Left lung (tissue), 10 donors: ENCODE data around the gene KLHL5. TPM values are rescaled to one million over a fixed set of nuclear protein-coding genes. Genes with fewer than 3 reads are reported as not detected.

Source experiments
- ATAC-seq: fragments of 200-7000 bp; cut with Tn5 transposase; one replicate; pipeline ENCODE4 v1.9.1; 2020; ENCODE audit warnings: moderate library complexity
- DNase-seq, 4 donors: peaks; one replicate each; pipeline ENCODE4 v3.0.0-alpha.2; 2013 to 2020
- H3K27ac ChIP-seq, 2 donors: fragments of 200-600 bp; sonication (generic) in 1 of 2; one replicate each; pipeline versions ENCODE4 v1.5.0 to v1.8.0; 2020 to 2021
- H3K27me3 ChIP-seq, 2 donors: fragments of 200-600 bp; sonication (generic) in 1 of 2; one replicate each; pipeline versions ENCODE4 v1.5.0 to v1.8.0; 2020 to 2021
- H3K36me3 ChIP-seq, 2 donors: fragments of 200-600 bp; sonication (generic) in 1 of 2; one replicate each; pipeline versions ENCODE4 v1.5.0 to v1.8.0; 2020 to 2021
- H3K4me1 ChIP-seq, 2 donors: fragments of 200-600 bp; one replicate each; pipeline ENCODE4 v1.8.0; 2021
- H3K4me3 ChIP-seq, 2 donors: fragments of 200-600 bp; sonication (generic) in 1 of 2; one replicate each; pipeline versions ENCODE4 v1.5.0 to v1.8.0; 2020 to 2021; ENCODE audit warnings: mild to moderate bottlenecking in 1 of 2
- H3K9me3 ChIP-seq, 2 donors: fragments of 200-600 bp; sonication (generic) in 1 of 2; one replicate each; pipeline versions ENCODE4 v1.5.0 to v1.8.0; 2020 to 2021
- intact Hi-C, 2 donors: fragments of 100-400 bp; cut with DNase I; formaldehyde crosslinking; loops; one replicate each; pipeline versions ENCODE4 v1.11.2 to v1.14.2; 2022
- polyA plus RNA-seq, 6 donors: library from polyadenylated mRNA; unstranded; fragments of 120-200 nt; gene quantifications; one replicate each; pipeline ENCODE4 v1.2.1, GENCODE V29; 2013; ENCODE audit not compliant: insufficient read length in 6 of 6
- total RNA-seq, 2 donors: library from RNA; stranded (reverse); fragmentation: NEBNext Ultra II Directional; extraction: Animal tissue kit (Norgen Biotek cat#: 25700); gene quantifications; one replicate each; pipeline ENCODE4 v1.2.1, GENCODE V29; 2021
- TF ChIP-seq, protein P1 (sequence below), 2 donors: fragments of 200-600 bp; sonication (generic) in 1 of 2; IDR thresholded peaks; one replicate each; pipeline versions ENCODE4 v1.5.0 to v1.8.0; 2021; ENCODE audit warnings: antibody characterized with exemption in 2 of 2
- donor health status: DM: no; HTN: yes; CAD: no.
- donor health status: DM: no; HTN: no; CAD: no.

The KLHL5 gene
- total and polyA plus RNA-seq, 8 donors: 25.9 to 55.3 (median 43.2) TPM

DNA sequence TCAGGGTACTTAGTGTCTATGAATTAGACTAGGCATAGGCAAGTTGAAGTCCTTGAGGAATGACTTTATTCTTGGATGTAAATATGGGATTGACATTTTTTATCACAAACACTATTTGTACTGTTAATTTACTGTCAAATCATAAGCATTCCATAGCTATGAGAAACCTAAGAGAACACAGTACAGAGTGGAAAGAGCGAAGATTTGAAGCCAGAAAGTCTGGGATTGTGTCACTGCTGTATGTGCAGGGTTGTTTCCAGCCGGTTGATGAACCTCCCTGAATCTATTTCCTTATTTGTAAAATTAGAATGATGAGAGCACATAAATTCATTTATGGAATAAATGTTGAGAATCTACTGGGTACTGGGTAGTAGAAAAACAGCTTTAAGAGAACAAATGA is 14.4 kb upstream of the KLHL5 start:
- DNase-seq: no peak
- no peak for ATAC-seq
- Histone ChIP-seq H3K9me3 (no peaks in the 10 kb centered on the region), H3K36me3 (no peaks in the 10 kb centered on the region), H3K4me3 (no peak overlapping the region), H3K27me3 (no peaks in the 10 kb centered on the region), H3K27ac (no peak overlapping the region), H3K4me1 (peaks cover 0 to 56% of the 10 kb centered on the region in 2 donors)
- TF ChIP-seq, protein P1, sequence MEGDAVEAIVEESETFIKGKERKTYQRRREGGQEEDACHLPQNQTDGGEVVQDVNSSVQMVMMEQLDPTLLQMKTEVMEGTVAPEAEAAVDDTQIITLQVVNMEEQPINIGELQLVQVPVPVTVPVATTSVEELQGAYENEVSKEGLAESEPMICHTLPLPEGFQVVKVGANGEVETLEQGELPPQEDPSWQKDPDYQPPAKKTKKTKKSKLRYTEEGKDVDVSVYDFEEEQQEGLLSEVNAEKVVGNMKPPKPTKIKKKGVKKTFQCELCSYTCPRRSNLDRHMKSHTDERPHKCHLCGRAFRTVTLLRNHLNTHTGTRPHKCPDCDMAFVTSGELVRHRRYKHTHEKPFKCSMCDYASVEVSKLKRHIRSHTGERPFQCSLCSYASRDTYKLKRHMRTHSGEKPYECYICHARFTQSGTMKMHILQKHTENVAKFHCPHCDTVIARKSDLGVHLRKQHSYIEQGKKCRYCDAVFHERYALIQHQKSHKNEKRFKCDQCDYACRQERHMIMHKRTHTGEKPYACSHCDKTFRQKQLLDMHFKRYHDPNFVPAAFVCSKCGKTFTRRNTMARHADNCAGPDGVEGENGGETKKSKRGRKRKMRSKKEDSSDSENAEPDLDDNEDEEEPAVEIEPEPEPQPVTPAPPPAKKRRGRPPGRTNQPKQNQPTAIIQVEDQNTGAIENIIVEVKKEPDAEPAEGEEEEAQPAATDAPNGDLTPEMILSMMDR (IDR thresholded peaks at IDR 0.05): no peak
- intact Hi-C loops: no loop called here

DNA sequence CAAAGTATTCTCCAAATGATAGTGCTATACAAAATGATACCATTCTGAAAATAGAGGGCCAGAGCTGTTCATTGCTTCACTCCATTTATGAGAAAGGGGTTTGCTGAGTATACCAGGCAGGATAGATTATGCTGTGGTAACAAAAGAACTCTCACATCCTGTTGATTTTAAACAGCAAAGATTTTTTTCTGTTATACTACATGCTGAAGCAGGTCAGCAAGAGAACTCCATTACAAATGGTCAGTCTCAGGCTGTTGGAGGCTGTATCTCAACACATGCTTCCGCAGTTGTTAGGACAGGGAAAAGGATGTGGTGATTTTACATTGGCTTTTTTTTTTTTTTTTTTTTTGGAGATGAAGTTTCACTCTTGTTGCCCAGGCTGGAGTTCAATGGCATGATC is 13.7 kb upstream of the KLHL5 start:
- Histone ChIP-seq H3K4me3 (no peak overlapping the region), H3K36me3 (no peaks in the 10 kb centered on the region), H3K4me1 (peaks cover 0 to 50% of the 10 kb centered on the region in 2 donors), H3K9me3 (no peaks in the 10 kb centered on the region), H3K27ac (no peak overlapping the region), H3K27me3 (no peaks in the 10 kb centered on the region)
- intact Hi-C loops: no loop called here
- ATAC-seq (no peak), DNase-seq (no peak)
- TF ChIP-seq, protein P1 (IDR thresholded peaks at IDR 0.05): no peak

DNA sequence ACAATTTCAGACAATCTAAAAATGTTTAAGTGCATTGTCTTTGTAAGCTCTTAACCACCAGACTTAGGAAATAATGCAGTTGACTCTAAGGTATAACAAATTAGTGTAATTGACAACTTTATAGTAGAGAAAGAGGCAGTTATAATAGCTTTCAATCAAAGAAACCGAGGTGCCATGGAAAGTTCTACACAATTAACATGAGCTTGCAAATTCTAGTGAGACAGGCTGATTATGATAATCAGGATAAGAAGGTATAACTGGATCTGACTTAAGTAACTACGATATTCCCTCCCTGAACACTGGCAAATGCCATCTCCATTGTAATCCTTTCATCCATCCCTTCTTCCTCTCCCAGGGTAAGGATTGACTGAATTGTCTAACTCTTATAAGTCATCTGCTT is 11.4 kb upstream of the KLHL5 start:
- H3K27me3 ChIP-seq: no peaks in the 10 kb centered on the region
- ATAC-seq (no peak), DNase-seq (no peak)
- intact Hi-C loops: no loop called here
- H3K4me3 ChIP-seq: no peak overlapping the region
- peaks cover 0 to 44% of the 10 kb centered on the region in 2 donors for H3K4me1 ChIP-seq
- H3K36me3 ChIP-seq: no peaks in the 10 kb centered on the region
- H3K9me3 ChIP-seq: no peaks in the 10 kb centered on the region
- no peak overlapping the region for H3K27ac ChIP-seq
- TF ChIP-seq, protein P1 (IDR thresholded peaks at IDR 0.05): no peak

DNA sequence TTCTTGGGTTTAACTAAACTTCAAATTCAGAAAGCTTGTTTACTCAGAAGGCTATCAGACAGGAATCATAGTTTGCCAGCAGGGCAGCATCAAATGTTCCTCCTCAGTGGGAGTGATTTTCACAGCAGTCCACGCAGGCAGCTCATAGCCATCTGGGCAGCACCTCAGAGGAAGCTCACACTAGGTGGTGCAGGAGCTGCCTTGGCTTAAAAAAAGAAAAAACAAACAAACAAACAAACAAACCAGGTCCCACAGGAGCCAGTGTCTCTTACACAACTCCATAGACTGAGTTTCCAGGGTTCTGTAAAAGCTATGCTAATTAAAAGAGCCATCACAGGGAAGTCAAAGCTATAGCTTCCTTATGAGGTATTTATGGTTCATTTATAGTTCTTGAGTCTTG is 10.5 kb upstream of the KLHL5 start:
- no peak overlapping the region for H3K4me3 ChIP-seq
- H3K27ac ChIP-seq: no peak overlapping the region
- peaks cover 0 to 35% of the 10 kb centered on the region in 2 donors for H3K4me1 ChIP-seq
- TF ChIP-seq, protein P1 (IDR thresholded peaks at IDR 0.05): no peak
- DNase-seq: no peak
- no peak for ATAC-seq
- H3K27me3 ChIP-seq: no peaks in the 10 kb centered on the region
- H3K9me3 ChIP-seq: no peaks in the 10 kb centered on the region
- H3K36me3 ChIP-seq: no peaks in the 10 kb centered on the region
- intact Hi-C loops: no loop called here

DNA sequence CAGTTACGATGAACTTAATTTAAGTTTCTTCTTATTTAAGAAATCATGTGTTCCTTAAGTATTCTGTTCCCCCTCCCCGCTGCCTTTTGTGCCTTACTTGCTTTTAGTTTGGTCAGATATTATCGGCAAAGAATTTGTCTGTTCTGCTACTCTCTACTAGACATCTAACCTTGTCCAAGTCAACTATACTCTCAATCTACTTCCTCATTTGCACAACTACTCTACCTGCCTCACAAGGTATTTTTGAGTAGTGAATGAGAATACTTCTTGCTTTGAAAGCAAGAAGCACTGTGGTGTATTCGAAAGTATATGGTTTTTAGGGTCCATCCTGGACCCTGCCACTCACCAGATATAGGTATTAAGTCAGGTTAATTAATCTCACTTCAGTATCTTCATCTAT is 8.0 kb upstream of the KLHL5 start:
- intact Hi-C loops: no loop called here
- peaks cover 0 to 16% of the 10 kb centered on the region in 2 donors for H3K4me1 ChIP-seq
- H3K9me3 ChIP-seq: no peaks in the 10 kb centered on the region
- DNase-seq: no peak
- H3K4me3 ChIP-seq: no peak overlapping the region
- no peaks in the 10 kb centered on the region for H3K27me3 ChIP-seq
- TF ChIP-seq, protein P1 (IDR thresholded peaks at IDR 0.05): no peak
- no peak for ATAC-seq
- H3K36me3 ChIP-seq: no peaks in the 10 kb centered on the region
- H3K27ac ChIP-seq: no peak overlapping the region
